Thoracic aorta (tissue), 2 donors: ENCODE measurements around the gene MSMP. TPM values are rescaled to one million over a fixed set of nuclear protein-coding genes. Genes with fewer than 3 reads are reported as not detected.

Experiments used
- ATAC-seq: fragments of 150-250 bp; one replicate; pipeline ENCODE4 v1.8.0; 2017; ENCODE audit warnings: low read depth; ENCODE audit not compliant: insufficient number of reproducible peaks, low FRiP score
- DNase-seq: peaks from one replicate; pipeline ENCODE4 v3.0.0-alpha.2; 2020; ENCODE audit warnings: low spot score
- H3K27ac ChIP-seq, 2 donors: fragments of 200-600 bp; sonication (generic); 1 replicate in 1 of 2; 2 replicates in 1 of 2; pipeline ENCODE4 v1.5.1; 2016; ENCODE audit warnings: mild to moderate bottlenecking in 2 of 2, moderate library complexity in 2 of 2
- H3K27me3 ChIP-seq: fragments of 200-600 bp; sonication (generic); replicated peaks from 2 replicates; pipeline ENCODE4 v1.6.0; 2016; ENCODE audit warnings: mild to moderate bottlenecking; ENCODE audit not compliant: insufficient read depth
- H3K36me3 ChIP-seq: fragments of 200-600 bp; sonication (generic); one replicate; pipeline ENCODE4 v1.5.1; 2016
- H3K4me1 ChIP-seq, 2 donors: fragments of 200-600 bp; sonication (generic); 1 replicate in 1 of 2; 2 replicates in 1 of 2; pipeline versions ENCODE4 v1.5.1 to v1.6.0; 2016; ENCODE audit warnings: low read depth in 2 of 2, mild to moderate bottlenecking in 1 of 2; ENCODE audit not compliant: control insufficient read depth in 1 of 2
- H3K4me3 ChIP-seq: fragments of 200-600 bp; sonication (generic); 2 replicates; pipeline ENCODE4 v1.5.1; 2016; ENCODE audit warnings: mild to moderate bottlenecking
- H3K9me3 ChIP-seq: fragments of 200-600 bp; sonication (generic); 2 replicates; pipeline ENCODE4 v1.5.1; 2016
- CTCF ChIP-seq: fragments of 200-600 bp; sonication (generic); IDR thresholded peaks from one replicate; pipeline ENCODE4 v1.5.1; 2019; ENCODE audit warnings: antibody characterized with exemption
- total RNA-seq, 2 donors: library from RNA; depleted of rRNA; stranded (reverse); fragments of >200 nt; gene quantifications; one replicate each; pipeline versions ENCODE4 v1.1.0 to v1.2.3, GENCODE V29; 2016

The MSMP gene
- not detected for total RNA-seq

GRCh38 chr9:35754264-35754663, at the start of gene MSMP:
Gene MSMP, minus strand, starts transcription at chr9:35754276. Its CDS starts 147 bp downstream, at chr9:35754129.
- DNase-seq (no peak), ATAC-seq (no peak)
- Histone ChIP-seq H3K27me3 (no peaks in the 10 kb centered on the region), H3K4me1 (peaks cover 15 to 43% of the 10 kb centered on the region in 2 donors), H3K4me3 (no peak within 1 kb of the TSS), H3K9me3 (no peaks in the 10 kb centered on the region), H3K27ac (no peak within 1 kb of the TSS), H3K36me3 (peaks cover 33% of the 10 kb centered on the region)
- TF ChIP-seq CTCF: no peak

GRCh38 chr9:35801328-35802128, 47.5 kb upstream of the MSMP start:
- TF ChIP-seq CTCF: no peak
- H3K4me3 ChIP-seq: no peak overlapping the region
- H3K4me1 ChIP-seq: peaks cover 4 to 8% of the 10 kb centered on the region in 2 donors
- no peak for ATAC-seq
- peaks cover 22% of the 10 kb centered on the region for H3K36me3 ChIP-seq
- no peak for DNase-seq
- H3K27me3 ChIP-seq: no peaks in the 10 kb centered on the region
- no peaks in the 10 kb centered on the region for H3K9me3 ChIP-seq
- H3K27ac ChIP-seq: no peak overlapping the region

- no peak for TF ChIP-seq CTCF
- Histone ChIP-seq H3K9me3 (no peaks in the 10 kb centered on the region), H3K27me3 (no peaks in the 10 kb centered on the region), H3K4me1 (peaks cover 4 to 11% of the 10 kb centered on the region in 2 donors), H3K27ac (no peak overlapping the region), H3K4me3 (no peak overlapping the region), H3K36me3 (peaks cover 12% of the 10 kb centered on the region)
- DNase-seq: no peak
- no peak for ATAC-seq
Measured at GRCh38 chr9:35800530-35800929, 46.5 kb upstream of the MSMP start.

- no peak overlapping the region for H3K27ac ChIP-seq
- peaks cover 7% of the 10 kb centered on the region for H3K36me3 ChIP-seq
- no peak for DNase-seq
- no peak overlapping the region for H3K4me3 ChIP-seq
- H3K27me3 ChIP-seq: no peaks in the 10 kb centered on the region
- no peaks in the 10 kb centered on the region for H3K9me3 ChIP-seq
- no peak for ATAC-seq
- no peak for TF ChIP-seq CTCF
- H3K4me1 ChIP-seq: peaks cover 14 to 28% of the 10 kb centered on the region in 2 donors
Measured at GRCh38 chr9:35798658-35799374, 44.7 kb upstream of the MSMP start.
